ENCODE results near the gene TUBGCP2. TPM values are rescaled to one million over a fixed set of nuclear protein-coding genes. Genes with fewer than 3 reads are reported as not detected.

TUBGCP2 gene
- total and polyA plus RNA-seq, 2 of the 13 experiments (the other 11 are each of a cell fraction or from before 2014, with no cell fraction given): 21.3 to 34.5 TPM

GRCh38 chr10:133308421-133309099, at the start of gene TUBGCP2, which contains the start of gene ZNF511 (continued):
- TF ChIP-seq ZNF800 (CRISPR knock-in tag; IDR thresholded peaks at IDR 0.05): no peak
- TF ChIP-seq TRIM24 (CRISPR knock-in tag; IDR thresholded peaks at IDR 0.05): no peak
- TF ChIP-seq, protein P1, sequence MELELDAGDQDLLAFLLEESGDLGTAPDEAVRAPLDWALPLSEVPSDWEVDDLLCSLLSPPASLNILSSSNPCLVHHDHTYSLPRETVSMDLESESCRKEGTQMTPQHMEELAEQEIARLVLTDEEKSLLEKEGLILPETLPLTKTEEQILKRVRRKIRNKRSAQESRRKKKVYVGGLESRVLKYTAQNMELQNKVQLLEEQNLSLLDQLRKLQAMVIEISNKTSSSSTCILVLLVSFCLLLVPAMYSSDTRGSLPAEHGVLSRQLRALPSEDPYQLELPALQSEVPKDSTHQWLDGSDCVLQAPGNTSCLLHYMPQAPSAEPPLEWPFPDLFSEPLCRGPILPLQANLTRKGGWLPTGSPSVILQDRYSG (CRISPR knock-in tag; IDR thresholded peaks at IDR 0.05): no peak
- TF ChIP-seq, protein P2, sequence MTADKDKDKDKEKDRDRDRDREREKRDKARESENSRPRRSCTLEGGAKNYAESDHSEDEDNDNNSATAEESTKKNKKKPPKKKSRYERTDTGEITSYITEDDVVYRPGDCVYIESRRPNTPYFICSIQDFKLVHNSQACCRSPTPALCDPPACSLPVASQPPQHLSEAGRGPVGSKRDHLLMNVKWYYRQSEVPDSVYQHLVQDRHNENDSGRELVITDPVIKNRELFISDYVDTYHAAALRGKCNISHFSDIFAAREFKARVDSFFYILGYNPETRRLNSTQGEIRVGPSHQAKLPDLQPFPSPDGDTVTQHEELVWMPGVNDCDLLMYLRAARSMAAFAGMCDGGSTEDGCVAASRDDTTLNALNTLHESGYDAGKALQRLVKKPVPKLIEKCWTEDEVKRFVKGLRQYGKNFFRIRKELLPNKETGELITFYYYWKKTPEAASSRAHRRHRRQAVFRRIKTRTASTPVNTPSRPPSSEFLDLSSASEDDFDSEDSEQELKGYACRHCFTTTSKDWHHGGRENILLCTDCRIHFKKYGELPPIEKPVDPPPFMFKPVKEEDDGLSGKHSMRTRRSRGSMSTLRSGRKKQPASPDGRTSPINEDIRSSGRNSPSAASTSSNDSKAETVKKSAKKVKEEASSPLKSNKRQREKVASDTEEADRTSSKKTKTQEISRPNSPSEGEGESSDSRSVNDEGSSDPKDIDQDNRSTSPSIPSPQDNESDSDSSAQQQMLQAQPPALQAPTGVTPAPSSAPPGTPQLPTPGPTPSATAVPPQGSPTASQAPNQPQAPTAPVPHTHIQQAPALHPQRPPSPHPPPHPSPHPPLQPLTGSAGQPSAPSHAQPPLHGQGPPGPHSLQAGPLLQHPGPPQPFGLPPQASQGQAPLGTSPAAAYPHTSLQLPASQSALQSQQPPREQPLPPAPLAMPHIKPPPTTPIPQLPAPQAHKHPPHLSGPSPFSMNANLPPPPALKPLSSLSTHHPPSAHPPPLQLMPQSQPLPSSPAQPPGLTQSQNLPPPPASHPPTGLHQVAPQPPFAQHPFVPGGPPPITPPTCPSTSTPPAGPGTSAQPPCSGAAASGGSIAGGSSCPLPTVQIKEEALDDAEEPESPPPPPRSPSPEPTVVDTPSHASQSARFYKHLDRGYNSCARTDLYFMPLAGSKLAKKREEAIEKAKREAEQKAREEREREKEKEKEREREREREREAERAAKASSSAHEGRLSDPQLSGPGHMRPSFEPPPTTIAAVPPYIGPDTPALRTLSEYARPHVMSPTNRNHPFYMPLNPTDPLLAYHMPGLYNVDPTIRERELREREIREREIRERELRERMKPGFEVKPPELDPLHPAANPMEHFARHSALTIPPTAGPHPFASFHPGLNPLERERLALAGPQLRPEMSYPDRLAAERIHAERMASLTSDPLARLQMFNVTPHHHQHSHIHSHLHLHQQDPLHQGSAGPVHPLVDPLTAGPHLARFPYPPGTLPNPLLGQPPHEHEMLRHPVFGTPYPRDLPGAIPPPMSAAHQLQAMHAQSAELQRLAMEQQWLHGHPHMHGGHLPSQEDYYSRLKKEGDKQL (CRISPR knock-in tag; IDR thresholded peaks at IDR 0.05; ENCODE audit: low read depth): no peak
- TF ChIP-seq, protein P3, sequence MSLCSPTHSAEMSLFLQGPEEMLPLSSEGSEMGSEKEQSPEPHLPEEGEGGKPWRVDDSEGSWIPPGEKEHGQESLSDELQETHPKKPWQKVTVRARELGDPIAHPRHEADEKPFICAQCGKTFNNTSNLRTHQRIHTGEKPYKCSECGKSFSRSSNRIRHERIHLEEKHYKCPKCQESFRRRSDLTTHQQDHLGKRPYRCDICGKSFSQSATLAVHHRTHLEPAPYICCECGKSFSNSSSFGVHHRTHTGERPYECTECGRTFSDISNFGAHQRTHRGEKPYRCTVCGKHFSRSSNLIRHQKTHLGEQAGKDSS (CRISPR knock-in tag; IDR thresholded peaks at IDR 0.05; ENCODE audit: borderline replicate concordance, low read depth): no peak
- no peak for TF ChIP-seq NFE2L1 (CRISPR knock-in tag; IDR thresholded peaks at IDR 0.05; ENCODE audit: borderline replicate concordance)
- no peak for TF ChIP-seq ZNF33B (CRISPR knock-in tag; IDR thresholded peaks at IDR 0.05)
- no peak for TF ChIP-seq ZNF564 (CRISPR knock-in tag; IDR thresholded peaks at IDR 0.05)
- no peak for TF ChIP-seq KMT2A (CRISPR knock-in tag; IDR thresholded peaks at IDR 0.05)
- peak; percentile 64 for TF ChIP-seq SRSF1 (optimal IDR thresholded peaks at IDR 0.05; ENCODE audit: low read depth, low read length)
- TF ChIP-seq, protein P4, sequence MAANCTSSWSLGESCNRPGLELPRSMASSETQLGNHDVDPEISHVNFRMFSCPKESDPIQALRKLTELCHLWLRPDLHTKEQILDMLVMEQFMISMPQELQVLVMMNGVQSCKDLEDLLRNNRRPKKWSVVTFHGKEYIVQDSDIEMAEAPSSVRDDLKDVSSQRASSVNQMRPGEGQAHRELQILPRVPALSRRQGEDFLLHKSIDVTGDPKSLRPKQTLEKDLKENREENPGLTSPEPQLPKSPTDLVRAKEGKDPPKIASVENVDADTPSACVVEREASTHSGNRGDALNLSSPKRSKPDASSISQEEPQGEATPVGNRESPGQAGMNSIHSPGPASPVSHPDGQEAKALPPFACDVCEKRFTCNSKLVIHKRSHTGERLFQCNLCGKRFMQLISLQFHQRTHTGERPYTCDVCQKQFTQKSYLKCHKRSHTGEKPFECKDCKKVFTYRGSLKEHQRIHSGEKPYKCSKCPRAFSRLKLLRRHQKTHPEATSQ (CRISPR knock-in tag; IDR thresholded peaks at IDR 0.05; ENCODE audit: borderline replicate concordance): no peak
- no peak for TF ChIP-seq ZNF773 (CRISPR knock-in tag; IDR thresholded peaks at IDR 0.05; ENCODE audit: borderline replicate concordance)
- TF ChIP-seq ZNF431 (CRISPR knock-in tag; IDR thresholded peaks at IDR 0.05; ENCODE audit: borderline replicate concordance, low read depth): no peak
- TF ChIP-seq MAF1 (CRISPR knock-in tag; IDR thresholded peaks at IDR 0.05; ENCODE audit: borderline replicate concordance): no peak
- no peak for TF ChIP-seq ZNF317 (CRISPR knock-in tag; IDR thresholded peaks at IDR 0.05)
- TF ChIP-seq MIER3 (CRISPR knock-in tag; IDR thresholded peaks at IDR 0.05; ENCODE audit: borderline replicate concordance): no peak
- no peak for TF ChIP-seq NR2F2 (IDR thresholded peaks at IDR 0.05; ENCODE audit: borderline replicate concordance, low read depth)
- TF ChIP-seq ZMYM3 (CRISPR knock-in tag; IDR thresholded peaks at IDR 0.05): no peak
- no peak for TF ChIP-seq TCF7 (IDR thresholded peaks at IDR 0.05; ENCODE audit: low read depth)
- no peak for TF ChIP-seq TOE1 (CRISPR knock-in tag; IDR thresholded peaks at IDR 0.05)
